T-cell (primary cell): ENCODE measurements around the gene GORAB. TPM values are rescaled to one million over a fixed set of nuclear protein-coding genes. Genes with fewer than 3 reads are reported as not detected.

Source experiments
- ATAC-seq, 4 experiments: fragments of 200-7000 bp in 3 of 4; fragments of 150-1000 bp in 1 of 4; cut with Tn5 transposase; replicated peaks in 1 of 4; 1 replicate in 3 of 4; 2 replicates in 1 of 4; pipeline ENCODE4 v1.10.0; 2021; ENCODE audit warnings: moderate library complexity in 3 of 4, mild to moderate bottlenecking in 2 of 4, moderate number of reproducible peaks in 1 of 4
- CTCF ChIA-PET, 2 donors: fragments of 300-600 bp; sonication (Branson Sonifier 250); formaldehyde crosslinking; loops; one replicate each; lab custom pipeline; 2022; ENCODE audit warnings: antibody characterized with exemption in 2 of 2; lab: Charles Lee
- POLR2A ChIA-PET, 2 donors: fragments of 300-600 bp; sonication (Branson Sonifier 250); formaldehyde crosslinking; loops; one replicate each; lab custom pipeline; 2022; ENCODE audit warnings: antibody characterized with exemption in 2 of 2; lab: Charles Lee
- DNase-seq, 35 experiments: peaks; one replicate each; pipeline versions ENCODE4 v3.0.0 to v3.0.0-alpha.2; 2013 to 2023
- H3K27ac ChIP-seq: one replicate; pipeline ENCODE4 v1.5.1; 2013; ENCODE audit warnings: low read length
- H3K27me3 ChIP-seq, 2 experiments: replicated peaks in 1 of 2; 1 replicate in 1 of 2; 2 replicates in 1 of 2; pipeline versions ENCODE4 v1.6.1 to v1.7.0; 2013; ENCODE audit warnings: low read length in 1 of 2, mixed read lengths in 1 of 2; ENCODE audit not compliant: control insufficient read depth in 2 of 2, insufficient read depth in 2 of 2; ENCODE audit errors: extremely low read depth in 1 of 2
- H3K36me3 ChIP-seq, 2 donors: 1 replicate in 1 of 2; 2 replicates in 1 of 2; pipeline versions ENCODE4 v1.6.1 to v1.7.0; 2013; ENCODE audit warnings: low read length in 1 of 2; ENCODE audit not compliant: control insufficient read depth in 2 of 2, insufficient read depth in 1 of 2; ENCODE audit errors: extremely low read depth in 1 of 2
- H3K4me1 ChIP-seq, 2 experiments: 1 replicate in 1 of 2; 2 replicates in 1 of 2; pipeline versions ENCODE4 v1.6.1 to v1.7.0; 2013; ENCODE audit warnings: low read length in 2 of 2, mixed read lengths in 1 of 2; ENCODE audit not compliant: insufficient read depth in 2 of 2, control insufficient read depth in 1 of 2; ENCODE audit errors: extremely low read depth in 1 of 2
- H3K4me3 ChIP-seq, 2 donors: 1 replicate in 1 of 2; 2 replicates in 1 of 2; pipeline versions ENCODE4 v1.5.1 to v1.7.0; 2013; ENCODE audit warnings: mild to moderate bottlenecking in 2 of 2, low read length in 1 of 2, moderate library complexity in 1 of 2; ENCODE audit not compliant: control insufficient read depth in 1 of 2; ENCODE audit errors: extremely low read depth in 1 of 2
- H3K9me3 ChIP-seq: 2 replicates; pipeline ENCODE4 v1.7.0; 2013
- H3K27ac Mint-ChIP-seq, 2 donors: one replicate each; pipeline ENCODE4 v1.8.0; 2020 to 2021; ENCODE audit warnings: mild to moderate bottlenecking in 2 of 2, mixed read lengths in 2 of 2
- H3K27me3 Mint-ChIP-seq, 2 donors: one replicate each; pipeline ENCODE4 v1.8.0; 2021 to 2022; ENCODE audit warnings: mixed read lengths in 2 of 2
- H3K36me3 Mint-ChIP-seq: one replicate; pipeline ENCODE4 v1.8.0; 2021; ENCODE audit warnings: mixed read lengths
- H3K4me1 Mint-ChIP-seq, 3 donors: one replicate each; pipeline ENCODE4 v1.8.0; 2020 to 2022; ENCODE audit warnings: mixed read lengths in 3 of 3, mild to moderate bottlenecking in 1 of 3
- H3K4me3 Mint-ChIP-seq, 3 donors: one replicate each; pipeline ENCODE4 v1.8.0; 2020 to 2022; ENCODE audit warnings: mild to moderate bottlenecking in 3 of 3, mixed read lengths in 3 of 3, moderate library complexity in 3 of 3
- H3K9me3 Mint-ChIP-seq, 3 donors: one replicate each; pipeline ENCODE4 v1.8.0; 2020 to 2022; ENCODE audit warnings: mixed read lengths in 3 of 3
- WGBS: methylation state at CpG from one replicate; pipeline ENCODE4 v1.1.5; 2013; ENCODE audit warnings: missing lambda C conversion rate; ENCODE audit not compliant: insufficient coverage; 5-methylcytosine and 5-hydroxymethylcytosine counted together
- total RNA-seq, 35 experiments: library from RNA in 6 of 35; stranded (reverse) in 6 of 35; fragments of 120-200 nt in 1 of 35; gene quantifications; one replicate each; pipeline versions ENCODE4 v1.2.1 to v1.2.4 and lab custom pipeline; 2013 to 2026

Gene GORAB, protein sequence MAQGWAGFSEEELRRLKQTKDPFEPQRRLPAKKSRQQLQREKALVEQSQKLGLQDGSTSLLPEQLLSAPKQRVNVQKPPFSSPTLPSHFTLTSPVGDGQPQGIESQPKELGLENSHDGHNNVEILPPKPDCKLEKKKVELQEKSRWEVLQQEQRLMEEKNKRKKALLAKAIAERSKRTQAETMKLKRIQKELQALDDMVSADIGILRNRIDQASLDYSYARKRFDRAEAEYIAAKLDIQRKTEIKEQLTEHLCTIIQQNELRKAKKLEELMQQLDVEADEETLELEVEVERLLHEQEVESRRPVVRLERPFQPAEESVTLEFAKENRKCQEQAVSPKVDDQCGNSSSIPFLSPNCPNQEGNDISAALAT
- total RNA-seq: 10 to 100 TPM; 14.9 to 21.8 (median 17.2) TPM
- 15.3 TPM for total RNA-seq (2013)
- total RNA-seq (lab: John Stamatoyannopoulos, UW): 18.1 to 53.2 (median 33.2) reads per million in 29 experiments

DNA sequence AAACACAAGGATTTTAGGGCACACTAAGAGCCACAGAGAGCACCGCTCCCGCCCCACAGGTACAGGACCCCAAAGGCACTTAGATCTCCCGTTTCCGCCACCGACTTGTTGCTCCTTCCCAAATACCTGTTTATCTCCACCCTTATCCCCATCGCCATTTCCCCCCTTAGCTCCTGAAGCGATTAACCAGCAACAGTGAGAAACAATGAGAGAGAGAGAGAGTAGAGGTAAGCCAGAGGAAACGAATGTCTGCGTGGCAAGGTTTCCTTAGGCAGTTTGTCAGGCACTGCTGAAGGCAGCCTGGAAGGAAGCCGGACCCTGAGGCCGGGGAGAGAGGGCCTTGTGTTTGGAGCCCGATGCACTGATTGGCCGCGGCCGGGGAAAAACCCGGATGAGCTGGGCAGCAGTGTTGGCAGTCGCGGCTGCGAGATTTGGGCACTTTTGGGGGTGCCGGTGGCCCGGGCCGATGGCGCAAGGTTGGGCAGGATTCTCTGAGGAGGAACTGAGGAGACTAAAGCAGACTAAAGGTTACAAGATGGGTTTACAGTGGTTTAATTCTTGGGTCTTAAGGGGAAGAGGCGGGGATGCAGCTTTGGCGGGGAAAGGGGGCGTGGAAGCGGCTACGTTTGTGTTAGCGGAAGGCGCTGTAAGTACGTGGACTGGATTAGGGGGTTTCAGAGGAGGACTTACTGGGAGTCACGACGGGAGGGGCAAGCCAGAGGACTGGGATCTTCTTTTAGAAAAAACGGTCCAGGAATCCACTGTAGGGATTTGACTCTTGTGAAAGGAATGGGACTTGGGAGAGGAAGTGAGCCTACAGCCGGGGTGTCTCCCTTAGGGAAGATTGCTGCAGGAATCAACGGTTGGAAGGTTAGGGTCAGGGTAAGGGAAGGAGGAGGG, at the start of gene GORAB:
Gene GORAB (plus strand): TSS at position 409 of the 900 bp plus-strand sequence. CDS start 58 bp downstream, at position 467.
- H3K4me1 Mint-ChIP-seq: peaks cover 23 to 26% (median 25%) of the 10 kb centered on the region in 3 donors
- no peaks in the 10 kb centered on the region for H3K27me3 Mint-ChIP-seq
- peaks cover 7 to 12% of the 10 kb centered on the region in 2 experiments for H3K4me1 ChIP-seq
- H3K27ac ChIP-seq: peak within 1 kb of the TSS; percentile 83
- ATAC-seq: peak; percentile 94 to 99 (median 96)
- ChIA-PET POLR2A (interaction anchor here in 1 of 2 donors (1.1 kb wide), 1 partner anchor 9 kb away, joined by 4 read pairs; no protein-coding TSS in a partner anchor), CTCF (interaction anchor here (0.6 to 1.2 kb wide), 4 partner anchors 458 to 782 kb away, joined by 3 to 4 read pairs (median 4); partner anchors contain the start of genes FMO4 (in 1 of the 2) and KIFAP3 (in 1 of the 2))
- peak within 1 kb of the TSS; percentile 66 to 100 for H3K4me3 ChIP-seq
- H3K27me3 ChIP-seq: peaks cover 0 to 2% of the 10 kb centered on the region in 2 experiments
- H3K27ac Mint-ChIP-seq: no peak within 1 kb of the TSS
- peak; percentile 69 to 92 (median 83) for DNase-seq
- no peak within 1 kb of the TSS for H3K4me3 Mint-ChIP-seq
- WGBS: 0% methylated on average over 29 of the region's 36 CpGs
- no peaks in the 10 kb centered on the region for H3K36me3 ChIP-seq
- H3K9me3 ChIP-seq: no peaks in the 10 kb centered on the region
- no peaks in the 10 kb centered on the region for H3K9me3 Mint-ChIP-seq
- peaks cover 11% of the 10 kb centered on the region for H3K36me3 Mint-ChIP-seq

DNA sequence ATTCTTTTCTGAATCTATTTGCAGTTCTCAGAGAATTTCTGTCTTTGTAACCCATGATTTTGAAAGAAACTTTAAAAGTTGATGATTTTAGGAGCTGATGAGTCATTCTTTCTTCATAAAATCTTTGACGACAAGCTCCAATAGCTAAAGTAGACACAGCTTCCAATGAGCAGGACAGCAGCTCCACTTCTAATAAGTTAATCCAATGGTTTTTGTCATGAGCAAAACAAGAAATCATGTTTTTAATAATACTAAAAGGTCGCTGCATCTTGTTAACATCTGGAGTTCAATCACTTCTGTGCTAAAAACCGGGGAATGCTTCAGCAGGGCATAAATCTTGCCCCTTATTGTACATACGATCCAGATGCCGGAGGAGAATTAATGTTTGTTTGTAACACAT, 48.9 kb upstream of the GORAB start:
- ChIA-PET POLR2A (no interaction called here), CTCF (no interaction called here)
- 83% methylated on average over 1 of the region's 5 CpGs for WGBS

DNA sequence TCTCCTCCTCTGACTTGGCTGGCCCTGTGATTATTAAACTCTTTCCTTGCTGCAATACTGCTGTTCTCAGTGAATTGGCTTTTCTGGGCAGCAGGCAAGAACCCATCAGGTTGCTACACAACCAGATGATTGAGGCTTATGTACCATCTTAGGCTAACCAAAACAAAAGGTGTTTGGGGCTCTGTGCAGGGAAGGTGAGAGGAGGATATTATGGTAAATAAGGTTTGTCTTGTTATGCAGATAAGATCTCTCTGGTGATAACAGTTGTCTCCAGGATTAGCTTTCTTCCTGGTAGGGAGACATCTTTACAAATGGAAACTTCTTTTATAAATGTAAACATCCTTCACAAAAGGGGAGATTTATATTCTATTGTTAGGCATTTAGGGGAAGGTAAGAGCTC, 44.5 kb upstream of the GORAB start:
- H3K4me3 ChIP-seq: no peak overlapping the region
- Mint-ChIP-seq H3K36me3 (no peaks in the 10 kb centered on the region), H3K27ac (no peak overlapping the region), H3K4me3 (no peak overlapping the region), H3K27me3 (peaks cover 14 to 22% of the 10 kb centered on the region in 2 donors), H3K4me1 (no peaks in the 10 kb centered on the region), H3K9me3 (no peaks in the 10 kb centered on the region)
- no peak for DNase-seq
- H3K27ac ChIP-seq: no peak overlapping the region
- H3K9me3 ChIP-seq: no peaks in the 10 kb centered on the region
- no peaks in the 10 kb centered on the region for H3K36me3 ChIP-seq
- H3K27me3 ChIP-seq: peaks cover 0 to 6% of the 10 kb centered on the region in 2 experiments
- ATAC-seq: no peak
- POLR2A ChIA-PET: no interaction called here
- CTCF ChIA-PET: no interaction called here
- no peaks in the 10 kb centered on the region for H3K4me1 ChIP-seq

More for the DNA sequence above, 48.9 kb upstream of the GORAB start:
- Histone ChIP-seq H3K27me3 (peaks cover 0 to 10% of the 10 kb centered on the region in 2 experiments), H3K36me3 (no peaks in the 10 kb centered on the region), H3K4me3 (no peak overlapping the region), H3K9me3 (no peaks in the 10 kb centered on the region), H3K4me1 (no peaks in the 10 kb centered on the region), H3K27ac (no peak overlapping the region)
- H3K9me3 Mint-ChIP-seq: no peaks in the 10 kb centered on the region
- DNase-seq: no peak
- H3K27ac Mint-ChIP-seq: no peak overlapping the region
- no peak overlapping the region for H3K4me3 Mint-ChIP-seq
- H3K27me3 Mint-ChIP-seq: peaks cover 14 to 22% of the 10 kb centered on the region in 2 donors
- H3K4me1 Mint-ChIP-seq: no peaks in the 10 kb centered on the region
- no peak for ATAC-seq
- H3K36me3 Mint-ChIP-seq: no peaks in the 10 kb centered on the region

DNA sequence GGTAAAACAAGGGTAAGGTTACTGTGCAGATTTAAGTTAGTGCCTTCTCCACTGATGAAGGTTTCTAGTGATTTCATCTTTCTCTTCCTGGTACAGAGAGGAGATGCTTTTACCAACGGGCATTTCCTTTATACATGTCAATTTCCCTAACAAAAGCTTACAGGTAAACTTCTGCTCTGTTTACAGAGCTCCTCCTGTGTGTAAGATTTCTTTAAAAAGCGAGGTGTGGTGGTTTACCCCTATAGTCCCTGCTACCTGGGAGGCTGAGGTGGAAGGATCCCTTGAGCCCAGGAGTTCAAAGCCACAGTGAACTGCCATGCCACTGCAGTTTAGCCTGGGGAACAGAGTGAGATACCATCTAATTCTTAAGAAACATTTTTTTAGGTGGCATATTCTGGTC, 40.7 kb upstream of the GORAB start:
- DNase-seq: no peak
- Histone ChIP-seq H3K27me3 (peaks cover 0 to 6% of the 10 kb centered on the region in 2 experiments), H3K4me3 (no peak overlapping the region), H3K27ac (no peak overlapping the region), H3K9me3 (no peaks in the 10 kb centered on the region), H3K36me3 (no peaks in the 10 kb centered on the region), H3K4me1 (peaks cover 0 to 4% of the 10 kb centered on the region in 2 experiments)
- Mint-ChIP-seq H3K4me3 (no peak overlapping the region), H3K4me1 (peaks cover 7 to 10% (median 8%) of the 10 kb centered on the region in 3 donors), H3K36me3 (no peaks in the 10 kb centered on the region), H3K27me3 (peaks cover 9 to 11% of the 10 kb centered on the region in 2 donors), H3K9me3 (no peaks in the 10 kb centered on the region), H3K27ac (no peak overlapping the region)
- whole genome bisulfite sequencing: no CpG with 5 or more reads among the region's 2 CpGs
- POLR2A ChIA-PET: no interaction called here
- ATAC-seq: no peak
- CTCF ChIA-PET: no interaction called here

DNA sequence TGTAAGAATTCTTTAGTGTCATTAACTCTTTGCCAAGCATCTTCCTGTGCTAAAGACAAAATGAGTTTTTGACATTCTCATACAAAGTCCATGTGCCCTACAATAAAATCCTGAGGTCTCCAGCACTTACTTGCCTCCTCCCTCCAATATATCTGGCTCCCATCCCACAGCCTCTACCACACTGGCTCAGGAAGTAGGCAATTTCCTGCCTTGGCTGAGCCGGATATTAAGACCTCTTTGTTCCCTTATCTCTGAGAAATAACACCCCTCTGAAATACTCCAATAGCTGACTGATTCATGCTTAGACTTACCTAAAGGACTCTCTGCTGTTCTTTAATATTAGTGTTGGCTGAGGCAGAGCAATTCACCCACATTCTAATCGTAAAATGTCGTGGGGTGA, 37.6 kb upstream of the GORAB start:
- ChIA-PET POLR2A (interaction anchor here in 1 of 2 donors (0.6 kb wide), 1 partner anchor 23 kb away, joined by 3 read pairs; no protein-coding TSS in a partner anchor), CTCF (no interaction called here)
- H3K27me3 Mint-ChIP-seq: peaks cover 6 to 8% of the 10 kb centered on the region in 2 donors
- Histone ChIP-seq H3K4me3 (no peak overlapping the region), H3K27me3 (no peaks in the 10 kb centered on the region), H3K27ac (no peak overlapping the region), H3K9me3 (no peaks in the 10 kb centered on the region), H3K36me3 (no peaks in the 10 kb centered on the region), H3K4me1 (peaks cover 0 to 4% of the 10 kb centered on the region in 2 experiments)
- H3K4me1 Mint-ChIP-seq: peaks cover 7 to 10% (median 8%) of the 10 kb centered on the region in 3 donors
- 0% methylated on average over 1 of the region's 3 CpGs for whole genome bisulfite sequencing
- no peak overlapping the region for H3K27ac Mint-ChIP-seq
- H3K36me3 Mint-ChIP-seq: no peaks in the 10 kb centered on the region
- H3K9me3 Mint-ChIP-seq: no peaks in the 10 kb centered on the region
- DNase-seq (no peak), ATAC-seq (no peak)
- no peak overlapping the region for H3K4me3 Mint-ChIP-seq

DNA sequence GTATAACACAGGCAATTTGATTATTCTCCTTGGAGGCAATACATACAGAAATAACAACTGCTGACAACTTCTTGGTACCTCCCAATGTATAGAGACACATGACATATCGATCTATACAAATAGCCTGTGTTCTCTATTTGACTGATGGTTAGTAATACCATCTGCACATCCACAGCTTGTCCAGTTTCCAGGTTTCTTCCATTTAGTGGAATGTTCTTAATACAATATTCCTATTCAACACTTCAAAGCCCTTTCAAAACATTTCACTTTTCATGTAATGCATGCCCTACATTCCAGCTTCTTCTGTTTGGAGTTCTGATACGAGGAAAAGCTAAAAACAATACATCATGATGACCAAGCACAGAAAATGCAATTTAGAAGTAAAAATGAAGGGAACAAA, 37.0 kb upstream of the GORAB start:
- ChIA-PET CTCF (no interaction called here), POLR2A (interaction anchor here in 1 of 2 donors (0.6 kb wide), 1 partner anchor 22 kb away, joined by 3 read pairs; no protein-coding TSS in a partner anchor)
- no peak overlapping the region for H3K27ac ChIP-seq
- no peaks in the 10 kb centered on the region for H3K36me3 ChIP-seq
- no CpG with 5 or more reads among the region's 2 CpGs for WGBS
- Mint-ChIP-seq H3K9me3 (no peaks in the 10 kb centered on the region), H3K4me1 (peaks cover 7 to 10% (median 8%) of the 10 kb centered on the region in 3 donors), H3K36me3 (no peaks in the 10 kb centered on the region), H3K27me3 (peaks cover 6 to 7% of the 10 kb centered on the region in 2 donors), H3K4me3 (no peak overlapping the region), H3K27ac (no peak overlapping the region)
- no peaks in the 10 kb centered on the region for H3K27me3 ChIP-seq
- ATAC-seq (no peak), DNase-seq (no peak)
- no peak overlapping the region for H3K4me3 ChIP-seq
- H3K4me1 ChIP-seq: peaks cover 0 to 4% of the 10 kb centered on the region in 2 experiments
- no peaks in the 10 kb centered on the region for H3K9me3 ChIP-seq
